HG03280 (cell line): ENCODE data around the gene CORO2B.

Experiments
- ATAC-seq: cut with Tn5 transposase; IDR thresholded peaks from one replicate; pipeline ENCODE4 v1.9.1; 2021; ENCODE audit warnings: mild to moderate bottlenecking, moderate library complexity; ENCODE audit not compliant: unreplicated experiment

The CORO2B gene

GRCh38 chr15:68695061-68695595 is 116.3 kb downstream of the CORO2B start:
- ATAC-seq, result no peak

GRCh38 chr15:68696414-68697363 is 117.9 kb downstream of the CORO2B start:
- ATAC-seq, result no peak

DNA sequence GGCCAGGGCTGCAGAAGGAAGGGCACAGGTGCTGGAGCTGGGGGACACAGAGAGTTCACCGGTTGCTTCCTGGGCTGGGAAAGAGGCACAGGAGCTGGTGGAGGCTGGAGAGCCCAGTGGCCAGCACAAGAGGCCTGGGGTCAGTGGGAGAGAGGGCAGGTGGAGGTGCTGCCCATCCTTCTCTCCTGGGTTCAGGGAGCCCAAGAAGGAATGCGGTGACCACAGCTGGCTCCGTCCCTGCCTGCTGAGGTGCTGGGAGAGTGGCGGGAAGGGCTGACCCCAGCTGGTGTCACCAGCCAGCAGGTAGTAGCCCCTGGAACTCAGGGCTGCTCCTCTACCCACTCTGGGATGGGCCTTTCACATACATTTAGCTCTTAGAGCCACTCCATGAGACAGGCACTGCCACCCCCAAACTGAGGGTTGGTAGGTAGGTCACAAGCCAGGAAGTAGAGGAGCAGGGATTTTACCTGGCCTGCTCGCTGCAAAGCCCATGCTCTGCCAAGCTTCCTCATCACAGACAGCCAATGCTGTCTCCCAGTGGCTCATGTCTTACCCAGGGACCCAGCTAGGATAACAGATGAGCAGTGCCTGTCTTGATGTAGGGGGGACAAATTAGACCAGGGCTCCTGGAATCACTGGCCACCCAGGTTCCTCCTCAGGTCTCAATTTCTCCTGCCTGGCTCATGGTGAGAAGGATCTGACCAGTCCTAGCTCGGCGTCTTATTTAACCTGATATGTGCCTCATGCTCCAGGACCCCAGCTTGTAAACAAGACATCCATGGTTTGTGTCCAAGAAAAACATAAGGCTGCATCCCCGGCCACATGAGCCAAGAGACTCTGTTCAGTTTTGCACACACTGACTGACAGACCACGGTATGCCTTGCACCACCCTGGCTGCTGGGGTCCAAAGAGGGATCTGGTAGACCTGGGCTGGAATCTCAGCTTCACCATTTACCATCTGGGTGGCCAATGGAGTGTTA is 119.2 kb downstream of the CORO2B start:
- ATAC-seq, result no peak

DNA sequence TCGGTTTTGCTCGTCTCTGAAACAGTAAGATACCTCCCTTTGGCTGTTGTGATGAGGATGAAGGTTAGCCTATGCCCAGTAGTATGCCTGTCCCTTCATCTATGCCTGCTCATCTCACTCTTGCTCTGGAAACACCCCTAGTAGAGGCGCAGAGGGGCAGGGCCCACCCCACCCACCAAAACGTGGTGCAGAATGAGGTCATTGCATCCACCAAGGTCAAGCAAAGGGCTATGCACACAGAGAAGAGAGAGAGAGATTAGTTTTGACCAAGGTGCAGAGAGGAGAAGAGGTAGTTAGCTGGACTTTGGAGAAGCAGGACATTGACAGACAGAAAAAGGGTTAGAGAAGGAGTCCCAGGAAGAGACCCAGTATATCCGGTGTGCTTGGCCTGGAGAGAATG is 119.9 kb downstream of the CORO2B start:
- no peak for ATAC-seq

DNA sequence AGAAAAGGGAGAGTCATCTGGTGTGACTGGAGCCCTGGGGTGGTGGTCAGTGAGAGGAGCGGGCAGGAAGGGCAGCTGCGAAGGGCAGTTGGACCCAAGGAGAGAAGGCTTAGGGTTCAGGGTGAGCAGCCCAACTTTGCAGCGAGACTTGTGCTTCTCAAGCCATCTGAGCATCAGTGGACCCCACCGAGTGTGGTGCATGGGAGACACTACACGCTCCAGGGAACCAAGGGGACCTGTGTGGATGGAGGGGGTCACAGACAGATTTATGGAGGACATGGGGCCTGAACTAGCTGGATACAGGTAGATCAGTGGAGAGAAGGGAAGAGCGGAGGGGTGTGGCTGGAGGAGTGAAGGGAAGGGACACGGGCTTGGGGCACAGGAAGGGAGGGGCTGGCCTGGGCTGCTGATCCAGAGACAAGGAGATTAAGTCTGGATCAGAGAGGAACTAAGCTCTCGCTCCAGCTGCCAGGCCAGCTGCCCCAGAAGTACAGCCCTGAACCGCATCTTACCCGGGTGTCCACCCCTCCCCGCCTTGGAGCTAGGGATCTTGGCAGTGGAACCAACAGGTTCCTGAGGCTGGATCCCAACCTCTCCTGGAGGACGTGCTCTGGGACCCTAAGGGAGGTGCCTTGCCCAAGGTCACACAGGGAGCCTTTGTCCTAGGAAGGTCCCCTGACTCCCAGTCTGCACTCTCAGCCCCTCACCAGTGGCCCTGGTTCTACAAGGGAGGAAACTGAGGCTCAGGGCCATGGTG is 120.5 kb downstream of the CORO2B start:
- ATAC-seq, result no peak

GRCh38 chr15:68699881-68700454 is 121.2 kb downstream of the CORO2B start:
- ATAC-seq, result no peak

GRCh38 chr15:68700455-68701123 is 121.8 kb downstream of the CORO2B start:
- no peak for ATAC-seq

- ATAC-seq, result no peak
These were observed 123.1 kb downstream of the CORO2B start for GRCh38 chr15:68701886-68702285.

- no peak for ATAC-seq
These were observed 125.8 kb downstream of the CORO2B start for GRCh38 chr15:68704496-68705021.

GRCh38 chr15:68706256-68706655 is 127.5 kb downstream of the CORO2B start:
- ATAC-seq, result no peak

GRCh38 chr15:68706931-68707330 is 128.1 kb downstream of the CORO2B start:
- ATAC-seq, result no peak

GRCh38 chr15:68707386-68707785 is 128.6 kb downstream of the CORO2B start:
- no peak for ATAC-seq

- ATAC-seq, result no peak
These were observed 131.1 kb downstream of the CORO2B start for GRCh38 chr15:68709876-68710275.

DNA sequence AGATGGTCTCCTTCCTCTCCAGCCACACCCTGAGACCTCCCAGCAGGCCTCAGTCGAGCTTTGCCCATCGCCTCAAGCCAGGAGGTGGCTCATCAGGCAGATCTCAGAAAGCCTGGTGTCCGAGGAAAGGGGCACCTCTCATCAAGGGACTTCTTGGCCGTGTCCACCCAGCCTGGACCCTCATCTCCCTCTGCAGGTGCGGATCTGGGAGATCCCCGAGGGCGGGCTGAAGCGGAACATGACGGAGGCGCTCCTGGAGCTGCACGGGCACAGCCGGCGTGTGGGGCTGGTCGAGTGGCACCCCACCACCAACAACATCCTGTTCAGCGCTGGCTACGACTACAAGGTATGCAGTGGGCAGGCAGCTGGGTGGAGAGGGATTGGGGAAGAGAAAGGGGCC is 131.7 kb downstream of the CORO2B start:
- no peak for ATAC-seq

- ATAC-seq, result no peak
These were observed 132.6 kb downstream of the CORO2B start for GRCh38 chr15:68711406-68711805.

DNA sequence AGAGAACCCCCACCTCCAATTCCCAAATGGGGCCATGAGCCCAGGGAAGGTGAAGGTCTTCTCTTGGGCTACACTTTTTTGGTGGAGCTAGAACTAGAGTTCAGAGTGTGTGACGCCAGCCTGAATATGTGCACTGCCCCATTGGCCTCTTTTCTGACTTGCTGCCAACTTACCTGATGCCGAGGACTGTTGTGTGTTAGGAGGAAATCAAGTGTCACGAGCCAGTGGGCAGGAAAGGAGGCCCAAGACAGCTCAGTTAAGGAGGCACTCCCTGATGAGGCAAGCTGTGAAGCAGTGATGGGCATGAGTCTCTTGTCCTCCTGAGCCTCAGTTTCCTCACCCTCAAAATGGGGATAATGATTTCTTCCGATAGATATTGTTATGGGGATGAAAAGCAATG is 134.1 kb downstream of the CORO2B start:
- ATAC-seq, result no peak

GRCh38 chr15:68713874-68714273 is 135.1 kb downstream of the CORO2B start:
- ATAC-seq, result no peak

- no peak for ATAC-seq
These were observed 136.3 kb downstream of the CORO2B start for GRCh38 chr15:68715111-68715510.

DNA sequence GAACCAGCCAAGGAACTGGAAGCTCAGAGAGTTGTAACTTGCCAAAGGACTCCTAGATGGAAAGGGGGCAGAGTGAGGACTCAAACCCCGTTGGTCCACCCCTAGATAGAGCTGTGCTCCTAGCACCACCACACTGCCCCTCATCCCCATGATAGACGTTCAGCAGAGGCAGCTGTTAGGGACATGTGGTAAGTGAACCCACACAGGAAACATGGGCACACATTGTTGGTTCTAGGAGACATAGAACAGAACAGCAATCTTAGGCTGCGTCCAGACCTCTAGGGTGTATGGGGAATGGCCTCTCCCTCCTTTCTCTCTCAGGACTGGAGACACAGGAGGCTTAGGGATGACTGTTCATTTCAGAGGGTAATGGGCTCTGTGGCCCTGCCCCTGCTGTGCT is 139.2 kb downstream of the CORO2B start:
- no peak for ATAC-seq
